Fibroblast of skin of abdomen (primary cell): ENCODE data around the gene GRAP2.

ENCODE experiments used
- DNase-seq: peaks from one replicate; pipeline ENCODE4 v3.0.0-alpha.2; 2013

GRAP2 gene

DNA sequence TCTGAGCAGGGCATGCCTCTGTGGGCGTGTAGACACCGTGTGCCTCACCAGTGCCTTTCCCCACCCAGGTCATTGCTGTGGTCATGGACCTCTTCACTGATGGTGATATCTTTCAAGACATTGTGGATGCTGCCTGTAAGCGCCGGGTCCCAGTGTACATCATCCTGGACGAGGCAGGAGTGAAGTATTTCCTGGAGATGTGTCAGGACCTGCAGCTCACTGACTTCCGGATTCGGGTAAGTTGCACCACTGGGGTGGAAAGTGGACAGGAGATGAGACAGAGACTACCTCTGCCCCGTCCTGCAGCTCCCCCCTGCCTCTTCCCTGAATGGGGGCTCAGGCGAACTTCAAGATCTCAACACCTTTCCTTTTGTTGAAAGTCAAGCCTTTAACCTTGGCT is 118.2 kb downstream of the GRAP2 start:
- DNase-seq: no peak

- no peak for DNase-seq
These were observed 120.1 kb downstream of the GRAP2 start for GRCh38 chr22:40020956-40021355.

- DNase-seq: no peak
These were observed 120.6 kb downstream of the GRAP2 start for GRCh38 chr22:40021401-40022000.

GRCh38 chr22:40022536-40023240 is 121.8 kb downstream of the GRAP2 start:
- DNase-seq: no peak
